GM12878 (cell line): Measurements from ENCODE around the gene CHRM4. TPM values are rescaled to one million over a fixed set of nuclear protein-coding genes. Genes with fewer than 3 reads are reported as not detected.

Experiments used
- ATAC-seq: fragments of 200-7000 bp; cut with Tn5 transposase; 3 replicates; pipeline ENCODE4 v1.9.1; 2020; ENCODE audit warnings: mild to moderate bottlenecking, moderate library complexity
- BruUV-seq: library from RNA; stranded (reverse); fragments of 400-500 nt; replicated peaks from 2 replicates; lab custom pipeline; 2021; lab: Mats Ljungman, UMichigan
- CTCF ChIA-PET: fragments of 300-600 bp; sonication (Branson Sonifier 250); formaldehyde crosslinking; extraction: SDS; loops from one replicate; lab custom pipeline; 2021; ENCODE audit warnings: inconsistent platforms; lab: Yijun Ruan, JAX
- POLR2A ChIA-PET: fragments of 350-600 bp; formaldehyde crosslinking; extraction: SDS; loops from one replicate; lab custom pipeline; 2021; ENCODE audit warnings: inconsistent platforms; lab: Charles Lee
- RAD21 ChIA-PET: fragments of 300-600 bp; sonication (Branson Sonifier 250); formaldehyde crosslinking; loops from one replicate; lab custom pipeline; 2023; ENCODE audit warnings: antibody characterized with exemption; ENCODE audit not compliant: unreplicated experiment; lab: Charles Lee
- SMC1A ChIA-PET: fragments of 300-600 bp; sonication (Branson Sonifier 250); formaldehyde crosslinking; loops from one replicate; lab custom pipeline; 2023; ENCODE audit not compliant: unreplicated experiment, uncharacterized antibody; lab: Charles Lee
- DNase-seq: peaks from one replicate; pipeline ENCODE4 v3.0.0-alpha.2; 2011; ENCODE audit warnings: low read depth, low spot score
- FAIRE-seq: peaks from 3 replicates; lab custom pipeline; 2011; peaks lifted over from hg19 to GRCh38; lab: Jason Lieb, UNC
- H2AFZ ChIP-seq: 2 replicates; pipeline ENCODE4 v1.6.0; 2011; ENCODE audit warnings: low read depth, low read length, control low read depth; ENCODE audit not compliant: control insufficient read depth
- H3K27ac ChIP-seq: 2 replicates; pipeline ENCODE4 v1.5.1; 2011; ENCODE audit warnings: control low read depth; ENCODE audit not compliant: control insufficient read depth, insufficient read depth
- H3K27me3 ChIP-seq, 2 experiments: replicated peaks in 1 of 2; 2 replicates each; pipeline versions ENCODE4 v1.6.0 to v1.6.1; 2011; ENCODE audit warnings: low read length in 1 of 2; ENCODE audit not compliant: control insufficient read depth in 2 of 2, insufficient read depth in 2 of 2
- H3K36me3 ChIP-seq, 2 experiments: 2 replicates each; pipeline ENCODE4 v1.5.1; 2011; ENCODE audit warnings: low read length in 1 of 2; ENCODE audit not compliant: control insufficient read depth in 2 of 2, insufficient read depth in 2 of 2
- H3K4me1 ChIP-seq: 2 replicates; pipeline ENCODE4 v1.6.1; 2011; ENCODE audit warnings: mild to moderate bottlenecking, low read length, moderate library complexity, mixed read lengths; ENCODE audit not compliant: control insufficient read depth, insufficient read depth
- H3K4me2 ChIP-seq: 2 replicates; pipeline ENCODE4 v1.6.0; 2011; ENCODE audit warnings: control low read depth; ENCODE audit not compliant: control insufficient read depth, insufficient read depth
- H3K4me3 ChIP-seq: fragments of 200-600 bp; sonication (generic); 2 replicates; pipeline ENCODE4 v1.5.1; 2016
- H3K79me2 ChIP-seq: 2 replicates; pipeline ENCODE4 v1.6.0; 2011; ENCODE audit warnings: low read length; ENCODE audit not compliant: control insufficient read depth, insufficient read depth
- H3K9ac ChIP-seq: 2 replicates; pipeline ENCODE4 v1.8.0; 2011; ENCODE audit warnings: low read length, control low read depth, mixed read lengths; ENCODE audit not compliant: control insufficient read depth, insufficient read depth
- H3K9me3 ChIP-seq: replicated peaks from 3 replicates; pipeline ENCODE4 v1.5.1; 2011; ENCODE audit warnings: mild to moderate bottlenecking, low read length; ENCODE audit not compliant: control insufficient read depth, insufficient read depth
- H4K20me1 ChIP-seq: 2 replicates; pipeline ENCODE4 v1.6.0; 2011; ENCODE audit not compliant: control insufficient read depth, insufficient read depth
- NFYB ChIP-seq: IDR thresholded peaks from 2 replicates; pipeline ENCODE4 v1.6.1; 2011; ENCODE audit warnings: low read depth, mild to moderate bottlenecking, low read length, improper control_type of control experiment, moderate library complexity; ENCODE audit not compliant: insufficient read depth
- POLR2AphosphoS2 ChIP-seq: IDR thresholded peaks from 2 replicates; pipeline ENCODE4 v1.6.1; 2011; ENCODE audit warnings: low read depth, mild to moderate bottlenecking, low read length, improper control_type of control experiment, moderate library complexity
- SIN3A ChIP-seq: IDR thresholded peaks from 2 replicates; pipeline ENCODE4 v1.6.1; 2012; ENCODE audit warnings: low read depth, low read length, improper control_type of control experiment
- WGBS: methylation state at CpG from one replicate; pipeline ENCODE4 v1.1.6; 2016; ENCODE audit warnings: low lambda C conversion rate; ENCODE audit not compliant: insufficient replicate concordance, insufficient coverage; ENCODE audit errors: missing lambda C conversion rate; 5-methylcytosine and 5-hydroxymethylcytosine counted together
- in situ Hi-C: fragments of 300-500 bp; cut with MboI; formaldehyde crosslinking; loops from 9 replicates; pipeline ENCODE4 v1.14.3; 2018; ENCODE audit warnings: mixed read lengths
- intact Hi-C: fragments of 100-400 bp; cut with micrococcal nuclease; formaldehyde crosslinking; loops from one replicate; pipeline ENCODE4 v1.14.2; 2022; ENCODE audit not compliant: unreplicated experiment
- polyA plus RNA-seq, 11 experiments: library from polyadenylated mRNA; depleted of rRNA in 4 of 11; unstranded in 6 of 11; stranded (reverse) in 5 of 11; fragments of >200 nt; fragmentation: Nextera tagmentation in 4 of 11; fragmentation: Illumina TruSeq in 1 of 11; extraction: Ambion mirVana in 4 of 11; extraction: Trizol in 1 of 11; gene quantifications; 1 replicate in 1 of 11; 2 replicates in 10 of 11; pipeline versions ENCODE4 v1.2.1 to v1.2.3, GENCODE V29; 2011 to 2016; ENCODE audit warnings: inconsistent platforms in 2 of 11, missing spikeins in 2 of 11, low read depth in 1 of 11
- total RNA-seq, 4 experiments: library from RNA; depleted of rRNA in 3 of 4; stranded (reverse); fragments of >200 nt in 3 of 4; fragmentation: Illumina TruSeq in 1 of 4; extraction: Trizol in 1 of 4; gene quantifications; 2 replicates each; pipeline versions ENCODE4 v1.2.1 to v1.2.3, GENCODE V29; 2013 to 2021
- TF ChIP-seq, protein P1 (sequence below): fragments of 450-650 bp; IDR thresholded peaks from 2 replicates; pipeline ENCODE4 v1.6.1; 2016; ENCODE audit warnings: mild to moderate bottlenecking, moderate library complexity, borderline replicate concordance

Gene CHRM4
- total and polyA plus RNA-seq, 10 of the 15 experiments (the other 5 are each of a cell fraction or from before 2014, with no cell fraction given) = 0.12 to 0.23 (median 0.13) TPM; not detected in 7

- no peaks in the 10 kb centered on the region for H4K20me1 ChIP-seq
- ChIA-PET CTCF (no interaction called here), SMC1A (no interaction called here)
- no peak for ATAC-seq
- 78% methylated on average over 4 of the region's 4 CpGs for WGBS
- H3K9ac ChIP-seq = no peak overlapping the region
- no peak overlapping the region for H3K4me2 ChIP-seq
- FAIRE-seq = no peak
- BruUV-seq = no TSS peak
- H3K4me1 ChIP-seq = no peaks in the 10 kb centered on the region
- no peaks in the 10 kb centered on the region for H3K79me2 ChIP-seq
- intact Hi-C loops (no loop called here), in situ Hi-C loops (no loop called here)
- peaks cover 2 to 7% of the 10 kb centered on the region in 2 experiments; a peak in 2 of 4 replicates for H3K36me3 ChIP-seq
- H3K4me3 ChIP-seq = no peak overlapping the region
- TF ChIP-seq NFYB (no peak), POLR2AphosphoS2 (no peak), SIN3A (no peak)
- TF ChIP-seq, protein P1, sequence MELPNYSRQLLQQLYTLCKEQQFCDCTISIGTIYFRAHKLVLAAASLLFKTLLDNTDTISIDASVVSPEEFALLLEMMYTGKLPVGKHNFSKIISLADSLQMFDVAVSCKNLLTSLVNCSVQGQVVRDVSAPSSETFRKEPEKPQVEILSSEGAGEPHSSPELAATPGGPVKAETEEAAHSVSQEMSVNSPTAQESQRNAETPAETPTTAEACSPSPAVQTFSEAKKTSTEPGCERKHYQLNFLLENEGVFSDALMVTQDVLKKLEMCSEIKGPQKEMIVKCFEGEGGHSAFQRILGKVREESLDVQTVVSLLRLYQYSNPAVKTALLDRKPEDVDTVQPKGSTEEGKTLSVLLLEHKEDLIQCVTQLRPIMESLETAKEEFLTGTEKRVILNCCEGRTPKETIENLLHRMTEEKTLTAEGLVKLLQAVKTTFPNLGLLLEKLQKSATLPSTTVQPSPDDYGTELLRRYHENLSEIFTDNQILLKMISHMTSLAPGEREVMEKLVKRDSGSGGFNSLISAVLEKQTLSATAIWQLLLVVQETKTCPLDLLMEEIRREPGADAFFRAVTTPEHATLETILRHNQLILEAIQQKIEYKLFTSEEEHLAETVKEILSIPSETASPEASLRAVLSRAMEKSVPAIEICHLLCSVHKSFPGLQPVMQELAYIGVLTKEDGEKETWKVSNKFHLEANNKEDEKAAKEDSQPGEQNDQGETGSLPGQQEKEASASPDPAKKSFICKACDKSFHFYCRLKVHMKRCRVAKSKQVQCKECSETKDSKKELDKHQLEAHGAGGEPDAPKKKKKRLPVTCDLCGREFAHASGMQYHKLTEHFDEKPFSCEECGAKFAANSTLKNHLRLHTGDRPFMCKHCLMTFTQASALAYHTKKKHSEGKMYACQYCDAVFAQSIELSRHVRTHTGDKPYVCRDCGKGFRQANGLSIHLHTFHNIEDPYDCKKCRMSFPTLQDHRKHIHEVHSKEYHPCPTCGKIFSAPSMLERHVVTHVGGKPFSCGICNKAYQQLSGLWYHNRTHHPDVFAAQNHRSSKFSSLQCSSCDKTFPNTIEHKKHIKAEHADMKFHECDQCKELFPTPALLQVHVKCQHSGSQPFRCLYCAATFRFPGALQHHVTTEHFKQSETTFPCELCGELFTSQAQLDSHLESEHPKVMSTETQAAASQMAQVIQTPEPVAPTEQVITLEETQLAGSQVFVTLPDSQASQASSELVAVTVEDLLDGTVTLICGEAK = 0 out of 2 replicates have a peak, but pooled peaks have one; percentile 22
- TF ChIP-seq, all 136 proteins: peak for 1
- no peak overlapping the region for H2AFZ ChIP-seq
- no peaks in the 10 kb centered on the region for H3K9me3 ChIP-seq
- no peak overlapping the region for H3K27ac ChIP-seq
- H3K27me3 ChIP-seq = no peaks in the 10 kb centered on the region
- no peak for DNase-seq
- POLR2A ChIA-PET = no interaction called here
- RAD21 ChIA-PET = no interaction called here
Measured at GRCh38 chr11:46426233-46426991, 34.8 kb upstream of the CHRM4 start.
